Progenitor cell of endocrine pancreas (in vitro differentiated cells): ENCODE measurements around the gene LSM6. TPM values are rescaled to one million over a fixed set of nuclear protein-coding genes. Genes with fewer than 3 reads are reported as not detected.

Experiments
- DNase-seq: peaks from one replicate; pipeline ENCODE4 v3.0.0; 2021; ENCODE audit warnings: low spot score; ENCODE audit not compliant: unreplicated experiment
- H3K27ac Mint-ChIP-seq: 2 replicates; pipeline ENCODE4 v1.8.0; 2021; ENCODE audit warnings: mild to moderate bottlenecking, moderate library complexity, mixed read lengths
- H3K27me3 Mint-ChIP-seq: 2 replicates; pipeline ENCODE4 v1.8.0; 2021; ENCODE audit warnings: mixed read lengths
- H3K36me3 Mint-ChIP-seq: 2 replicates; pipeline ENCODE4 v1.8.0; 2022; ENCODE audit warnings: mixed read lengths; ENCODE audit not compliant: insufficient read depth
- H3K4me1 Mint-ChIP-seq: 2 replicates; pipeline ENCODE4 v1.8.0; 2021; ENCODE audit warnings: low read depth, mixed read lengths
- H3K4me3 Mint-ChIP-seq: 2 replicates; pipeline ENCODE4 v1.8.0; 2021; ENCODE audit warnings: low read depth, mild to moderate bottlenecking, moderate library complexity, mixed read lengths
- H3K9me3 Mint-ChIP-seq: 2 replicates; pipeline ENCODE4 v1.8.0; 2021; ENCODE audit warnings: low read depth, mixed read lengths
- CTCF ChIP-seq: fragments of 200-600 bp; sonication (generic); IDR thresholded peaks from one replicate; pipeline ENCODE4 v1.5.0; 2021; ENCODE audit warnings: antibody characterized with exemption, mild to moderate bottlenecking; ENCODE audit not compliant: unreplicated experiment
- total RNA-seq: library from RNA; stranded (reverse); gene quantifications from 2 replicates; pipeline ENCODE4 v1.2.1, GENCODE V29; 2021

LSM6 gene
- total RNA-seq, 1 donor from 2014 or later = 52.6 TPM

GRCh38 chr4:146211440-146211839, 35.9 kb downstream of the LSM6 start:
- Mint-ChIP-seq H3K27me3 (peaks cover 8% of the 10 kb centered on the region), H3K4me1 (no peaks in the 10 kb centered on the region), H3K4me3 (no peak overlapping the region), H3K36me3 (no peaks in the 10 kb centered on the region), H3K27ac (no peak overlapping the region), H3K9me3 (no peaks in the 10 kb centered on the region)
- DNase-seq = no peak
- TF ChIP-seq CTCF = no peak

- TF ChIP-seq CTCF = no peak
- H3K27me3 Mint-ChIP-seq = peaks cover 8% of the 10 kb centered on the region
- DNase-seq = no peak
- no peak overlapping the region for H3K4me3 Mint-ChIP-seq
- no peaks in the 10 kb centered on the region for H3K9me3 Mint-ChIP-seq
- H3K27ac Mint-ChIP-seq = no peak overlapping the region
- H3K4me1 Mint-ChIP-seq = no peaks in the 10 kb centered on the region
- no peaks in the 10 kb centered on the region for H3K36me3 Mint-ChIP-seq
Observed at GRCh38 chr4:146212781-146213180, 37.3 kb downstream of the LSM6 start.

GRCh38 chr4:146214238-146214637, 38.7 kb downstream of the LSM6 start, which contains the start of gene REELD1:
TSS of gene REELD1 (plus strand) at chr4:146214538. CDS start at chr4:146216953, 2,415 bp downstream.
- no peaks in the 10 kb centered on the region for H3K9me3 Mint-ChIP-seq
- peaks cover 3% of the 10 kb centered on the region for H3K27me3 Mint-ChIP-seq
- H3K36me3 Mint-ChIP-seq = no peaks in the 10 kb centered on the region
- DNase-seq = no peak
- no peak within 1 kb of the TSS for H3K4me3 Mint-ChIP-seq
- H3K4me1 Mint-ChIP-seq = no peaks in the 10 kb centered on the region
- H3K27ac Mint-ChIP-seq = no peak within 1 kb of the TSS
- TF ChIP-seq CTCF = no peak

GRCh38 chr4:146222313-146222712, 46.8 kb downstream of the LSM6 start:
- no peaks in the 10 kb centered on the region for H3K9me3 Mint-ChIP-seq
- TF ChIP-seq CTCF = no peak
- no peak overlapping the region for H3K27ac Mint-ChIP-seq
- no peaks in the 10 kb centered on the region for H3K27me3 Mint-ChIP-seq
- DNase-seq = no peak
- H3K36me3 Mint-ChIP-seq = no peaks in the 10 kb centered on the region
- peaks cover 12% of the 10 kb centered on the region for H3K4me1 Mint-ChIP-seq
- no peak overlapping the region for H3K4me3 Mint-ChIP-seq

- Mint-ChIP-seq H3K4me3 (no peak overlapping the region), H3K4me1 (peaks cover 12% of the 10 kb centered on the region), H3K27ac (no peak overlapping the region), H3K9me3 (no peaks in the 10 kb centered on the region), H3K36me3 (no peaks in the 10 kb centered on the region), H3K27me3 (peaks cover 4% of the 10 kb centered on the region)
- TF ChIP-seq CTCF = no peak
- no peak for DNase-seq
Observed at GRCh38 chr4:146224326-146224966, 48.9 kb downstream of the LSM6 start.
